ENCODE results near the gene CADPS2.

The CADPS2 gene

GRCh38 chr7:122675621-122676020, 210.6 kb downstream of the CADPS2 start:
- Histone ChIP-seq H2AFZ (ENCODE audit: low read depth, low read length, severe bottlenecking) (no peak overlapping the region), H3K9ac (ENCODE audit: low read length) (no peak overlapping the region), H3K27ac (ENCODE audit: low read depth, low read length) (no peak overlapping the region), H3K4me3 (ENCODE audit: insufficient read depth, low read length, poor library complexity, severe bottlenecking) (no peak overlapping the region), H3K9me2 (replicated peaks; ENCODE audit: insufficient read depth, low read length) (no peaks in the 10 kb centered on the region), H3F3A (ENCODE audit: insufficient read depth) (no peaks in the 10 kb centered on the region), H4K20me1 (ENCODE audit: low read depth, low read length) (no peaks in the 10 kb centered on the region), H3K4me2 (ENCODE audit: low read depth, low read length, poor library complexity, severe bottlenecking) (no peak overlapping the region), H3K27me3 (ENCODE audit: low read length) (no peaks in the 10 kb centered on the region), H3K79me2 (ENCODE audit: insufficient read depth, low read length) (no peaks in the 10 kb centered on the region), H3K36me3 (ENCODE audit: low read length) (no peaks in the 10 kb centered on the region), H3K9me3 (ENCODE audit: insufficient read depth, low read length) (no peaks in the 10 kb centered on the region)
- TF ChIP-seq EZH2phosphoT487 (conservative IDR thresholded peaks at IDR 0.05; ENCODE audit: low read length), result no peak
- no peak for TF ChIP-seq CTCF (IDR thresholded peaks at IDR 0.05; ENCODE audit: insufficient read depth, low read length, poor library complexity, severe bottlenecking)

- no peak overlapping the region for H3K9ac ChIP-seq (ENCODE audit: low read length)
- H3K27me3 ChIP-seq (ENCODE audit: low read length), result no peaks in the 10 kb centered on the region
- no peak for TF ChIP-seq EZH2phosphoT487 (conservative IDR thresholded peaks at IDR 0.05; ENCODE audit: low read length)
- TF ChIP-seq CTCF (IDR thresholded peaks at IDR 0.05; ENCODE audit: insufficient read depth, low read length, poor library complexity, severe bottlenecking), result no peak
- no peaks in the 10 kb centered on the region for H3F3A ChIP-seq (ENCODE audit: insufficient read depth)
- no peak overlapping the region for H3K27ac ChIP-seq (ENCODE audit: low read depth, low read length)
- H3K9me3 ChIP-seq (ENCODE audit: insufficient read depth, low read length), result no peaks in the 10 kb centered on the region
- no peaks in the 10 kb centered on the region for H3K9me2 ChIP-seq (replicated peaks; ENCODE audit: insufficient read depth, low read length)
- H3K79me2 ChIP-seq (ENCODE audit: insufficient read depth, low read length), result no peaks in the 10 kb centered on the region
- H4K20me1 ChIP-seq (ENCODE audit: low read depth, low read length), result no peaks in the 10 kb centered on the region
- no peaks in the 10 kb centered on the region for H3K36me3 ChIP-seq (ENCODE audit: low read length)
- H2AFZ ChIP-seq (ENCODE audit: low read depth, low read length, severe bottlenecking), result no peak overlapping the region
- H3K4me2 ChIP-seq (ENCODE audit: low read depth, low read length, poor library complexity, severe bottlenecking), result no peak overlapping the region
- H3K4me3 ChIP-seq (ENCODE audit: insufficient read depth, low read length, poor library complexity, severe bottlenecking), result no peak overlapping the region
These were observed 211.2 kb downstream of the CADPS2 start for GRCh38 chr7:122675011-122675410.

- Histone ChIP-seq H3K36me3 (ENCODE audit: low read length) (no peaks in the 10 kb centered on the region), H2AFZ (ENCODE audit: low read depth, low read length, severe bottlenecking) (no peak overlapping the region), H3K27me3 (ENCODE audit: low read length) (no peaks in the 10 kb centered on the region), H3F3A (ENCODE audit: insufficient read depth) (no peaks in the 10 kb centered on the region), H3K27ac (ENCODE audit: low read depth, low read length) (no peak overlapping the region), H3K4me3 (ENCODE audit: insufficient read depth, low read length, poor library complexity, severe bottlenecking) (no peak overlapping the region), H4K20me1 (ENCODE audit: low read depth, low read length) (no peaks in the 10 kb centered on the region), H3K9me3 (ENCODE audit: insufficient read depth, low read length) (no peaks in the 10 kb centered on the region), H3K9ac (ENCODE audit: low read length) (no peak overlapping the region), H3K4me2 (ENCODE audit: low read depth, low read length, poor library complexity, severe bottlenecking) (no peak overlapping the region), H3K9me2 (replicated peaks; ENCODE audit: insufficient read depth, low read length) (no peaks in the 10 kb centered on the region), H3K79me2 (ENCODE audit: insufficient read depth, low read length) (no peaks in the 10 kb centered on the region)
- TF ChIP-seq EZH2phosphoT487 (conservative IDR thresholded peaks at IDR 0.05; ENCODE audit: low read length), result no peak
- TF ChIP-seq CTCF (IDR thresholded peaks at IDR 0.05; ENCODE audit: insufficient read depth, low read length, poor library complexity, severe bottlenecking), result no peak
These were observed 211.8 kb downstream of the CADPS2 start for GRCh38 chr7:122674502-122674901.
